Ovary (tissue), 3 donors: ENCODE results near the gene LARP1B.

Experiments
- POLR2A ChIP-seq: fragments of 450-650 bp; IDR thresholded peaks from one replicate; pipeline ENCODE4 v1.6.1; 2017; ENCODE audit warnings: antibody characterized with exemption, mild to moderate bottlenecking, moderate library complexity
- TF ChIP-seq, protein P1 (sequence below), 3 donors: fragments of 450-650 bp in 2 of 3; fragments of 200-600 bp in 1 of 3; IDR thresholded peaks; one replicate each; pipeline versions ENCODE4 v1.5.1 to v1.8.0; 2016 to 2022; ENCODE audit warnings: antibody characterized with exemption in 3 of 3, mild to moderate bottlenecking in 1 of 3
- donor health status: DM: no; HTN: no; CAD: no.

GRCh38 chr4:128255906-128256305, 194.8 kb downstream of the LARP1B start:
- TF ChIP-seq, protein P1, sequence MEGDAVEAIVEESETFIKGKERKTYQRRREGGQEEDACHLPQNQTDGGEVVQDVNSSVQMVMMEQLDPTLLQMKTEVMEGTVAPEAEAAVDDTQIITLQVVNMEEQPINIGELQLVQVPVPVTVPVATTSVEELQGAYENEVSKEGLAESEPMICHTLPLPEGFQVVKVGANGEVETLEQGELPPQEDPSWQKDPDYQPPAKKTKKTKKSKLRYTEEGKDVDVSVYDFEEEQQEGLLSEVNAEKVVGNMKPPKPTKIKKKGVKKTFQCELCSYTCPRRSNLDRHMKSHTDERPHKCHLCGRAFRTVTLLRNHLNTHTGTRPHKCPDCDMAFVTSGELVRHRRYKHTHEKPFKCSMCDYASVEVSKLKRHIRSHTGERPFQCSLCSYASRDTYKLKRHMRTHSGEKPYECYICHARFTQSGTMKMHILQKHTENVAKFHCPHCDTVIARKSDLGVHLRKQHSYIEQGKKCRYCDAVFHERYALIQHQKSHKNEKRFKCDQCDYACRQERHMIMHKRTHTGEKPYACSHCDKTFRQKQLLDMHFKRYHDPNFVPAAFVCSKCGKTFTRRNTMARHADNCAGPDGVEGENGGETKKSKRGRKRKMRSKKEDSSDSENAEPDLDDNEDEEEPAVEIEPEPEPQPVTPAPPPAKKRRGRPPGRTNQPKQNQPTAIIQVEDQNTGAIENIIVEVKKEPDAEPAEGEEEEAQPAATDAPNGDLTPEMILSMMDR (IDR thresholded peaks at IDR 0.05) = no peak
- no peak for TF ChIP-seq POLR2A
